ENCODE data around the gene MAP3K5.

GRCh38 chr6:136526937-136527336 is 265.3 kb downstream of the MAP3K5 start:
- TF ChIP-seq MAX (IDR thresholded peaks at IDR 0.05; ENCODE audit: insufficient read depth, insufficient read length) (no peak), CTCF (IDR thresholded peaks at IDR 0.05; ENCODE audit: extremely low read depth in 1 of 2, insufficient read depth in 1 of 2, low read depth in 1 of 2, low read length in 2 of 2) (no peak), JUN (IDR thresholded peaks at IDR 0.05; ENCODE audit: borderline replicate concordance, insufficient read depth, insufficient read length, low read depth) (no peak), POLR2AphosphoS5 (IDR thresholded peaks at IDR 0.05; ENCODE audit: insufficient read depth, low read depth, low read length) (no peak), EZH2 (IDR thresholded peaks at IDR 0.05; ENCODE audit: borderline replicate concordance, low read depth, low read length, severe bottlenecking) (no peak), GATA2 (IDR thresholded peaks at IDR 0.05; ENCODE audit: insufficient read depth, insufficient read length, low read depth, low read length) (no peak), POLR2A (IDR thresholded peaks at IDR 0.05; ENCODE audit: low read depth, low read length) (no peak), MYC (IDR thresholded peaks at IDR 0.05; ENCODE audit: low read depth, low read length) (no peak)

Data from endothelial cell of umbilical vein (primary cell).